ENCODE measurements around the gene CHN1. TPM values are rescaled to one million over a fixed set of nuclear protein-coding genes. Genes with fewer than 3 reads are reported as not detected.

The CHN1 gene
- total and polyA plus RNA-seq, 2 of the 8 experiments (the other 6 are each of a cell fraction or from before 2014, with no cell fraction given), result 54.0 to 65.7 TPM

- no peak for TF ChIP-seq POU5F1 (IDR thresholded peaks at IDR 0.05; ENCODE audit: low read depth, low read length)
- no peak for TF ChIP-seq TAF1 (IDR thresholded peaks at IDR 0.05; ENCODE audit: low read depth, low read length)
- TF ChIP-seq BCL11A (IDR thresholded peaks at IDR 0.05; ENCODE audit: low read depth in 2 of 2, low read length in 2 of 2), result no peak
- no peak for TF ChIP-seq RNF2 (IDR thresholded peaks at IDR 0.05; ENCODE audit: borderline replicate concordance, low read depth, low read length, missing control alignments, poor library complexity, severe bottlenecking)
- TF ChIP-seq SIX5 (IDR thresholded peaks at IDR 0.05; ENCODE audit: low read depth, low read length), result no peak
- no peak for TF ChIP-seq YY1 (IDR thresholded peaks at IDR 0.05; ENCODE audit: low read depth, low read length)
- no peak for TF ChIP-seq SP2 (IDR thresholded peaks at IDR 0.05; ENCODE audit: low read length)
- TF ChIP-seq CTBP2 (IDR thresholded peaks at IDR 0.05; ENCODE audit: borderline replicate concordance, insufficient read depth, insufficient read length, low read length), result no peak
- no peak for TF ChIP-seq GTF2F1 (IDR thresholded peaks at IDR 0.05; ENCODE audit: borderline replicate concordance, low read depth, low read length)
These were observed 238.9 kb downstream of the CHN1 start (continued) for GRCh38 chr2:174766271-174766670.

All from H1 (cell line).